ENCODE measurements around the gene TAOK1.

The TAOK1 gene

GRCh38 chr17:29586676-29587469, 196.7 kb downstream of the TAOK1 start:
- no peak for DNase-seq

GRCh38 chr17:29587591-29587990, 197.4 kb downstream of the TAOK1 start:
- DNase-seq, result no peak

GRCh38 chr17:29588017-29588561, 197.9 kb downstream of the TAOK1 start:
- DNase-seq, result peak in 1 of 3 experiments; percentile 32

- peak; percentile 46 to 70 (median 58) for DNase-seq
These were observed 198.6 kb downstream of the TAOK1 start for GRCh38 chr17:29588562-29589411.

GRCh38 chr17:29589524-29590410, 199.6 kb downstream of the TAOK1 start, which contains the start of gene GIT1:
GIT1 (minus strand) TSS chr17:29589648; CDS start chr17:29589378, 270 bp downstream.
- peak; percentile 90 to 91 (median 91) for DNase-seq

GRCh38 chr17:29590411-29591145, 200.4 kb downstream of the TAOK1 start:
- peak in 2 of 3 experiments; percentile 78 to 84 for DNase-seq

- DNase-seq, result peak in 2 of 3 experiments; percentile 84 to 90
These were observed 201.1 kb downstream of the TAOK1 start for GRCh38 chr17:29591146-29591736.

- peak; percentile 87 to 95 (median 92) for DNase-seq
These were observed 201.8 kb downstream of the TAOK1 start for GRCh38 chr17:29591737-29592608.

GRCh38 chr17:29592850-29593551, 202.8 kb downstream of the TAOK1 start, which contains the start of gene ANKRD13B:
ANKRD13B (plus strand) TSS chr17:29593132; CDS start chr17:29593622, 490 bp downstream.
- peak; percentile 37 to 74 (median 69) for DNase-seq

- peak; percentile 30 to 69 (median 65) for DNase-seq
These were observed 203.7 kb downstream of the TAOK1 start for GRCh38 chr17:29593591-29594518.

- DNase-seq, result no peak
These were observed 204.4 kb downstream of the TAOK1 start for GRCh38 chr17:29594519-29595090.

- DNase-seq, result no peak
These were observed 205.2 kb downstream of the TAOK1 start for GRCh38 chr17:29595107-29595942.

GRCh38 chr17:29595943-29596774, 206.0 kb downstream of the TAOK1 start:
- DNase-seq, result no peak

- no peak for DNase-seq
These were observed 206.6 kb downstream of the TAOK1 start for GRCh38 chr17:29596811-29597210.

- peak in 2 of 3 experiments; percentile 22 to 36 for DNase-seq
These were observed 207.4 kb downstream of the TAOK1 start for GRCh38 chr17:29597361-29598172.

Data from NCI-H1417 (cell line).